Tibial artery (tissue), 4 donors: ENCODE measurements around the gene OSER1.
"Not testable (repeated sequence)": the region's sequence is repeated elsewhere in the genome, so short reads cannot be mapped to it uniquely, and the experiment has no call there.

Experiments
- DNase-seq, 2 donors: peaks; one replicate each; pipeline ENCODE4 v3.0.0-alpha.2; 2019
- H3K27ac ChIP-seq, 2 donors: fragments of 200-600 bp; sonication (generic) in 1 of 2; 1 replicate in 1 of 2; 2 replicates in 1 of 2; pipeline ENCODE4 v1.5.1; 2018 to 2019; ENCODE audit warnings: mild to moderate bottlenecking in 1 of 2
- H3K27me3 ChIP-seq, 2 donors: fragments of 200-600 bp; sonication (generic) in 1 of 2; one replicate each; pipeline versions ENCODE4 v1.5.1 to v1.6.0; 2016 to 2019
- H3K36me3 ChIP-seq, 3 donors: fragments of 200-600 bp; sonication (generic) in 2 of 3; one replicate each; pipeline ENCODE4 v1.5.1; 2016 to 2019; ENCODE audit warnings: mild to moderate bottlenecking in 2 of 3
- H3K4me1 ChIP-seq, 4 donors: fragments of 200-600 bp; sonication (generic) in 2 of 4; 1 replicate in 3 of 4; 2 replicates in 1 of 4; pipeline ENCODE4 v1.5.1; 2016 to 2019
- H3K4me3 ChIP-seq, 2 donors: fragments of 200-600 bp; sonication (generic) in 1 of 2; 1 replicate in 1 of 2; 2 replicates in 1 of 2; pipeline ENCODE4 v1.5.1; 2018 to 2019; ENCODE audit warnings: mild to moderate bottlenecking in 2 of 2
- H3K9me3 ChIP-seq, 3 donors: fragments of 200-600 bp; sonication (generic) in 1 of 3; one replicate each; pipeline ENCODE4 v1.5.1; 2016 to 2019
- CTCF ChIP-seq, 2 experiments: fragments of 200-600 bp in 1 of 2; fragments of 450-650 bp in 1 of 2; IDR thresholded peaks; one replicate each; pipeline ENCODE4 v1.5.1; 2017 to 2019; ENCODE audit warnings: antibody characterized with exemption in 2 of 2, mild to moderate bottlenecking in 1 of 2, moderate library complexity in 1 of 2
- intact Hi-C: fragments of 100-400 bp; cut with DNase I; formaldehyde crosslinking; loops from one replicate; pipeline ENCODE4 v1.15.0; 2023; ENCODE audit warnings: low total_unique reads

The OSER1 gene

GRCh38 chr20:44199877-44200276 lies 10.7 kb downstream of the OSER1 start:
- Histone ChIP-seq H3K27ac (peak overlapping the region in 1 of 2 donors; percentile 3), H3K36me3 (peaks cover 60 to 68% (median 63%) of the 10 kb centered on the region in 3 donors), H3K4me1 (peaks cover 0 to 42% (median 24%) of the 10 kb centered on the region in 4 donors), H3K4me3 (no peak overlapping the region), H3K27me3 (no peaks in the 10 kb centered on the region), H3K9me3 (no peaks in the 10 kb centered on the region)
- no peak for TF ChIP-seq CTCF (IDR thresholded peaks at IDR 0.05)
- DNase-seq = no peak
- intact Hi-C loops = no loop called here

DNA sequence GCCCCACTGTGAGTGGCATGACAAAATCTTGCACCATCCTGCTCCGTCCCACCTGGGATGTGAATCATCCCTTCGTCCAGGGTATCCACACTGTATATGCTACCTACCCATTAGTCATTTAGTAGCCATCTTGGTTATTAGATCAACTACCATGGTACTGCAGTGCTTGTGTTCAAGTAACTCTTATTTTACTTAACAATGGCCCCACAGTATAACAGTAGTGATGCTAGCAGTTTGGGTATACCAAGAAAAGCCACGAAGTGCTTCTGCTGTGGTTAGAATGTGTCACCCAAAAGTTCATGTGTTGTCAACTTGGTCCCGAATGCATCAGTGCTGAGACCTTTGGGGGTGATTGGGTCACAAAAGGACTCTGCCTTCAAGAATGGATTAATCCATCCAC lies 11.7 kb downstream of the OSER1 start:
- no peaks in the 10 kb centered on the region for H3K27me3 ChIP-seq
- no peak for DNase-seq
- H3K36me3 ChIP-seq = peaks cover 59 to 62% (median 60%) of the 10 kb centered on the region in 3 donors
- intact Hi-C loops = no loop called here
- TF ChIP-seq CTCF (IDR thresholded peaks at IDR 0.05) = no peak
- no peak overlapping the region for H3K4me3 ChIP-seq
- H3K27ac ChIP-seq = no peak overlapping the region
- no peaks in the 10 kb centered on the region for H3K9me3 ChIP-seq
- peaks cover 0 to 32% (median 16%) of the 10 kb centered on the region in 4 donors for H3K4me1 ChIP-seq

GRCh38 chr20:44196271-44196670 lies 14.3 kb downstream of the OSER1 start:
- intact Hi-C loops = no loop called here
- DNase-seq = no peak
- H3K27me3 ChIP-seq = no peaks in the 10 kb centered on the region
- peaks cover 0 to 15% (median 4%) of the 10 kb centered on the region in 4 donors for H3K4me1 ChIP-seq
- TF ChIP-seq CTCF (IDR thresholded peaks at IDR 0.05) = no peak
- H3K4me3 ChIP-seq = no peak overlapping the region
- H3K27ac ChIP-seq = no peak overlapping the region
- H3K36me3 ChIP-seq = peaks cover 48 to 51% (median 49%) of the 10 kb centered on the region in 3 donors
- H3K9me3 ChIP-seq = no peaks in the 10 kb centered on the region

GRCh38 chr20:44195605-44196004 lies 15.0 kb downstream of the OSER1 start:
- Histone ChIP-seq H3K36me3 (peaks cover 42 to 44% (median 43%) of the 10 kb centered on the region in 3 donors), H3K4me3 (no peak overlapping the region), H3K27me3 (no peaks in the 10 kb centered on the region), H3K9me3 (no peaks in the 10 kb centered on the region), H3K4me1 (peaks cover 0 to 11% (median 4%) of the 10 kb centered on the region in 4 donors), H3K27ac (no peak overlapping the region)
- DNase-seq = no peak
- TF ChIP-seq CTCF (IDR thresholded peaks at IDR 0.05) = no peak
- intact Hi-C loops = no loop called here

- DNase-seq = no peak
- no peaks in the 10 kb centered on the region for H3K27me3 ChIP-seq
- peaks cover 28 to 34% (median 28%) of the 10 kb centered on the region in 3 donors for H3K36me3 ChIP-seq
- TF ChIP-seq CTCF (IDR thresholded peaks at IDR 0.05) = no peak
- H3K4me3 ChIP-seq = no peak overlapping the region
- H3K27ac ChIP-seq = no peak overlapping the region
- no peaks in the 10 kb centered on the region for H3K9me3 ChIP-seq
- intact Hi-C loops = no loop called here
- peaks cover 0 to 18% (median 9%) of the 10 kb centered on the region in 4 donors for H3K4me1 ChIP-seq
Measured at GRCh38 chr20:44193801-44194200, 16.8 kb downstream of the OSER1 start.

GRCh38 chr20:44191640-44192039 lies 18.9 kb downstream of the OSER1 start:
- DNase-seq, H3K4me3 ChIP-seq, H3K9me3 ChIP-seq, H3K27ac ChIP-seq, H3K27me3 ChIP-seq: not testable (repeated sequence)
- peaks cover 6 to 12% (median 10%) of the 10 kb centered on the region in 3 donors for H3K36me3 ChIP-seq
- intact Hi-C loops = loop anchor here (2.0 kb wide), 1 partner anchor 75 kb away; no protein-coding TSS in a partner anchor
- peaks cover 0 to 34% (median 25%) of the 10 kb centered on the region in 4 donors for H3K4me1 ChIP-seq
